ENCODE data around the gene GPR179.

- TF ChIP-seq CTCF (IDR thresholded peaks at IDR 0.05 in 2 of 3, conservative IDR thresholded peaks at IDR 0.05 in 1 of 3; ENCODE audit: borderline replicate concordance in 1 of 3, insufficient read depth in 1 of 3, low read depth in 2 of 3, low read length in 2 of 3) = peak in 2 of 3 experiments; percentile 47 to 77; a peak in 4 of 6 replicates
- no peak for TF ChIP-seq EZH2 (IDR thresholded peaks at IDR 0.05)
- no peak for TF ChIP-seq POLR2AphosphoS5 (IDR thresholded peaks at IDR 0.05; ENCODE audit: low read depth, low read length)
- TF ChIP-seq YY1 (IDR thresholded peaks at IDR 0.05; ENCODE audit: extremely low read depth, insufficient replicate concordance, low read depth, low read length) = no peak
- TF ChIP-seq POLR2A (IDR thresholded peaks at IDR 0.05; ENCODE audit: borderline replicate concordance, extremely low read depth, insufficient read depth, insufficient read length) = no peak
- TF ChIP-seq MAX (IDR thresholded peaks at IDR 0.05) = no peak
- TF ChIP-seq CEBPB (IDR thresholded peaks at IDR 0.05; ENCODE audit: low read depth) = no peak
Measured at GRCh38 chr17:38322156-38322779, 21.5 kb downstream of the GPR179 start.

All from HCT116 (cell line).